Activated effector memory CD4-positive, alpha-beta T cell treated with anti-CD3 and anti-CD28 coated beads, Interleukin-2, amount 50 U/mL, for 16 hours (primary cell): ENCODE results near the gene PTPRN2.

Experiments used
- DNase-seq: peaks from one replicate; pipeline ENCODE4 v3.0.0-alpha.2; 2020

Gene PTPRN2

GRCh38 chr7:158258411-158259130 is 329.1 kb downstream of the PTPRN2 start:
- no peak for DNase-seq

GRCh38 chr7:158257516-158258410 is 329.9 kb downstream of the PTPRN2 start:
- DNase-seq, result no peak

GRCh38 chr7:158257001-158257400 is 330.6 kb downstream of the PTPRN2 start:
- DNase-seq, result no peak

- DNase-seq, result peak; percentile 37
These were observed 331.4 kb downstream of the PTPRN2 start for GRCh38 chr7:158256091-158256816.

GRCh38 chr7:158255558-158255957 is 332.1 kb downstream of the PTPRN2 start:
- peak; percentile 37 for DNase-seq

GRCh38 chr7:158255156-158255555 is 332.5 kb downstream of the PTPRN2 start:
- DNase-seq, result peak; percentile 56

GRCh38 chr7:158253670-158254045 is 334.0 kb downstream of the PTPRN2 start:
- peak; percentile 17 for DNase-seq

GRCh38 chr7:158252837-158253669 is 334.6 kb downstream of the PTPRN2 start:
- DNase-seq, result peak; percentile 51

GRCh38 chr7:158252081-158252836 is 335.4 kb downstream of the PTPRN2 start:
- DNase-seq, result peak; percentile 50

GRCh38 chr7:158251061-158251965 is 336.3 kb downstream of the PTPRN2 start:
- DNase-seq, result peak; percentile 22

- DNase-seq, result peak; percentile 38
These were observed 337.9 kb downstream of the PTPRN2 start for GRCh38 chr7:158249692-158250091.

GRCh38 chr7:158248816-158249215 is 338.8 kb downstream of the PTPRN2 start:
- DNase-seq, result peak; percentile 22

- DNase-seq, result peak; percentile 22
These were observed 339.7 kb downstream of the PTPRN2 start for GRCh38 chr7:158247758-158248487.

- DNase-seq, result peak; percentile 55
These were observed 340.5 kb downstream of the PTPRN2 start for GRCh38 chr7:158246960-158247673.

GRCh38 chr7:158246272-158246959 is 341.2 kb downstream of the PTPRN2 start:
- no peak for DNase-seq

- DNase-seq, result peak; percentile 50
These were observed 341.9 kb downstream of the PTPRN2 start for GRCh38 chr7:158245724-158246041.

- DNase-seq, result peak; percentile 55
These were observed 342.5 kb downstream of the PTPRN2 start for GRCh38 chr7:158244873-158245723.

- DNase-seq, result no peak
These were observed 343.2 kb downstream of the PTPRN2 start for GRCh38 chr7:158244430-158244829.
